Stomach (tissue), 4 donors: ENCODE results near the gene RNF220.
"Not testable (repeated sequence)": the region's sequence is repeated elsewhere in the genome, so short reads cannot be mapped to it uniquely, and the experiment has no call there.

Source experiments
- CTCF ChIP-seq, 7 experiments: fragments of 450-650 bp in 4 of 7; fragments of 200-600 bp in 3 of 7; sonication (generic) in 3 of 7; IDR thresholded peaks; one replicate each; pipeline ENCODE4 v1.5.1; 2016 to 2019; ENCODE audit warnings: antibody characterized with exemption in 7 of 7, control low read depth in 2 of 7, mild to moderate bottlenecking in 1 of 7
- EP300 ChIP-seq: sonication (generic); formaldehyde crosslinking; IDR thresholded peaks from one replicate; pipeline ENCODE4 v1.6.1; 2017; ENCODE audit warnings: antibody characterized with exemption
- POLR2A ChIP-seq, 4 donors: fragments of 450-650 bp; IDR thresholded peaks; one replicate each; pipeline ENCODE4 v1.6.1; 2016; ENCODE audit warnings: antibody characterized with exemption in 4 of 4, control low read depth in 2 of 4, mild to moderate bottlenecking in 1 of 4, moderate library complexity in 1 of 4
- POLR2AphosphoS5 ChIP-seq, 3 donors: sonication (generic); formaldehyde crosslinking; IDR thresholded peaks; one replicate each; pipeline ENCODE4 v1.6.1; 2016; ENCODE audit warnings: antibody characterized with exemption in 3 of 3

GRCh38 chr1:44666719-44667118, 261.7 kb downstream of the RNF220 start:
- TF ChIP-seq POLR2AphosphoS5 (IDR thresholded peaks at IDR 0.05); CTCF (IDR thresholded peaks at IDR 0.05); EP300; POLR2A (IDR thresholded peaks at IDR 0.05): not testable (repeated sequence)
